DOHH2 (cell line): ENCODE results near the gene GAD1.

Source experiments
- H3F3A ChIP-seq: fragments of 200-600 bp; sonication (generic), shearing (Covaris generic); 2 replicates; pipeline ENCODE4 v1.6.0; 2016; ENCODE audit warnings: antibody characterized with exemption, mild to moderate bottlenecking; ENCODE audit not compliant: control insufficient read depth, insufficient read depth
- H3K27ac ChIP-seq: fragments of 200-600 bp; sonication (generic); 2 replicates; pipeline ENCODE4 v1.5.1; 2014; ENCODE audit warnings: low read depth, mild to moderate bottlenecking, low read length, moderate library complexity
- H3K27me3 ChIP-seq: fragments of 200-600 bp; sonication (generic); 2 replicates; pipeline ENCODE4 v1.6.1; 2014; ENCODE audit warnings: mild to moderate bottlenecking, low read length, mixed read lengths; ENCODE audit not compliant: control insufficient read depth
- H3K36me3 ChIP-seq: fragments of 200-600 bp; sonication (generic); 2 replicates; pipeline ENCODE4 v1.6.1; 2014; ENCODE audit warnings: mild to moderate bottlenecking, low read length, moderate library complexity, mixed read lengths; ENCODE audit not compliant: control insufficient read depth
- H3K4me1 ChIP-seq: fragments of 200-600 bp; sonication (generic); 2 replicates; pipeline ENCODE4 v1.6.1; 2014; ENCODE audit warnings: mild to moderate bottlenecking, low read length, mixed read lengths; ENCODE audit not compliant: control insufficient read depth
- H3K4me2 ChIP-seq: fragments of 200-600 bp; sonication (generic); 2 replicates; pipeline ENCODE4 v1.6.0; 2014; ENCODE audit warnings: mild to moderate bottlenecking, low read length, moderate library complexity
- H3K4me3 ChIP-seq: fragments of 200-600 bp; sonication (generic); 2 replicates; pipeline ENCODE4 v1.5.1; 2014; ENCODE audit warnings: mild to moderate bottlenecking, low read length, mixed read lengths
- H3K79me2 ChIP-seq: fragments of 200-600 bp; sonication (generic); 2 replicates; pipeline ENCODE4 v1.6.1; 2014; ENCODE audit warnings: mild to moderate bottlenecking, low read length, mixed read lengths; ENCODE audit not compliant: control insufficient read depth
- H3K9me2 ChIP-seq: fragments of 200-600 bp; sonication (generic); replicated peaks from 2 replicates; pipeline ENCODE4 v1.6.1; 2014; ENCODE audit warnings: mild to moderate bottlenecking, low read length, mixed read lengths; ENCODE audit not compliant: control insufficient read depth
- H3K9me3 ChIP-seq: fragments of 200-600 bp; sonication (generic); 2 replicates; pipeline ENCODE4 v1.6.1; 2014; ENCODE audit warnings: antibody characterized with exemption, low read length, mixed read lengths; ENCODE audit not compliant: control insufficient read depth, insufficient read depth
- H4K20me1 ChIP-seq: fragments of 200-600 bp; sonication (generic); 2 replicates; pipeline ENCODE4 v1.6.0; 2014; ENCODE audit warnings: low read depth, mild to moderate bottlenecking, antibody characterized with exemption, low read length, moderate library complexity; ENCODE audit not compliant: control insufficient read depth, insufficient read depth
- EZH2phosphoT487 ChIP-seq: fragments of 200-600 bp; sonication (generic); IDR thresholded peaks from 2 replicates; pipeline ENCODE4 v1.6.1; 2017; ENCODE audit warnings: borderline replicate concordance, mild to moderate bottlenecking, antibody characterized with exemption, low read length, moderate library complexity, mixed read lengths
- TF ChIP-seq, protein P1 (sequence below): fragments of 200-600 bp; sonication (generic); IDR thresholded peaks from one replicate; pipeline ENCODE4 v1.5.1; 2014; ENCODE audit warnings: antibody characterized with exemption, mild to moderate bottlenecking, low read depth, low read length; ENCODE audit not compliant: poor library complexity, severe bottlenecking

GAD1 gene

DNA sequence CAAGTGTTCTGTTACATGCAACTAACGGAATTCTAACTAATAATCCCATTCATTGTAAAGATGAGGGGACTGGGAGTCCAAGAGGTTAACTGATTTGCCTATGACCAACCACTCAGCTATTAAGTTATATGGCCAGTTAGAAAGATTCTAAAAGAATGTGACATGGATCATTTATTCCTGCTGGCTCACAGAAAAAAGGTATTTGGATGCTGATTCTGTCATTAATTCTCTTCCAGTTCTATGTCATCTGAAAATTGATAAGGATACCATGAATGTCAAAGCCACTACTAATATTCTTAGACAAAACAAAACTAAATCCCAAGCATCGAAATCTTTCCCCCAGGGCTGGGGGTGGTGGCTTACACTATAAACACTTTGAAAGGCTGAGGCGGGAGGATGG is 71.2 kb downstream of the GAD1 start:
- TF ChIP-seq, protein P1, sequence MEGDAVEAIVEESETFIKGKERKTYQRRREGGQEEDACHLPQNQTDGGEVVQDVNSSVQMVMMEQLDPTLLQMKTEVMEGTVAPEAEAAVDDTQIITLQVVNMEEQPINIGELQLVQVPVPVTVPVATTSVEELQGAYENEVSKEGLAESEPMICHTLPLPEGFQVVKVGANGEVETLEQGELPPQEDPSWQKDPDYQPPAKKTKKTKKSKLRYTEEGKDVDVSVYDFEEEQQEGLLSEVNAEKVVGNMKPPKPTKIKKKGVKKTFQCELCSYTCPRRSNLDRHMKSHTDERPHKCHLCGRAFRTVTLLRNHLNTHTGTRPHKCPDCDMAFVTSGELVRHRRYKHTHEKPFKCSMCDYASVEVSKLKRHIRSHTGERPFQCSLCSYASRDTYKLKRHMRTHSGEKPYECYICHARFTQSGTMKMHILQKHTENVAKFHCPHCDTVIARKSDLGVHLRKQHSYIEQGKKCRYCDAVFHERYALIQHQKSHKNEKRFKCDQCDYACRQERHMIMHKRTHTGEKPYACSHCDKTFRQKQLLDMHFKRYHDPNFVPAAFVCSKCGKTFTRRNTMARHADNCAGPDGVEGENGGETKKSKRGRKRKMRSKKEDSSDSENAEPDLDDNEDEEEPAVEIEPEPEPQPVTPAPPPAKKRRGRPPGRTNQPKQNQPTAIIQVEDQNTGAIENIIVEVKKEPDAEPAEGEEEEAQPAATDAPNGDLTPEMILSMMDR: no peak
- no peak for TF ChIP-seq EZH2phosphoT487
- Histone ChIP-seq H3F3A (no peaks in the 10 kb centered on the region), H3K4me3 (no peak overlapping the region), H3K36me3 (no peaks in the 10 kb centered on the region), H4K20me1 (no peaks in the 10 kb centered on the region), H3K4me2 (no peak overlapping the region), H3K9me3 (no peaks in the 10 kb centered on the region), H3K27ac (no peak overlapping the region), H3K79me2 (no peaks in the 10 kb centered on the region), H3K9me2 (no peaks in the 10 kb centered on the region), H3K4me1 (peaks cover 4% of the 10 kb centered on the region; the same call in 1 of the 2 replicates), H3K27me3 (peaks cover 6% of the 10 kb centered on the region; the same call in 1 of the 2 replicates)

DNA sequence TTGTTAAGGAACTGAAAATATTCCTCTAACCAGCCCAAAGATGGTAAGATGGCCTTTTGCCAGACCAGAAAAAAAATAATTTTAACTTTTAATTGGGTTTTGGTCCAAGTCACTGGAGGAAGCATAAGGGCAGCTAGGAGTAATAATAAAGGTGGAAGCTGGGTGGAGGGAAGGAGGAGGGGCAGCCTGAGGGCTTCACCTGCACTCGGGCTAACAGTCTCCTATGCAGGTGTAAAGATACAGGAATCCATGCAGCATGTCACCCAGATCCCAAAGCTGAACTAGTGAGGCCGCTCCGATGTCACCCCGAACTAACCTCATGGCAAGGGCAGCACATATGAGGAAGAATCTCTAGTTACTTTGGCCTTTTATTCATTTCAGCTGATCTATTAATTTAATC is 75.2 kb downstream of the GAD1 start:
- Histone ChIP-seq H3K4me1 (no peaks in the 10 kb centered on the region), H3K79me2 (no peaks in the 10 kb centered on the region), H3K9me3 (no peaks in the 10 kb centered on the region), H3K27me3 (peaks cover 6% of the 10 kb centered on the region; the same call in 1 of the 2 replicates), H3K9me2 (no peaks in the 10 kb centered on the region), H3K36me3 (no peaks in the 10 kb centered on the region), H3K4me2 (no peak overlapping the region), H3K27ac (no peak overlapping the region), H4K20me1 (no peaks in the 10 kb centered on the region), H3F3A (no peaks in the 10 kb centered on the region), H3K4me3 (no peak overlapping the region)
- TF ChIP-seq, protein P1: no peak
- TF ChIP-seq EZH2phosphoT487: no peak

DNA sequence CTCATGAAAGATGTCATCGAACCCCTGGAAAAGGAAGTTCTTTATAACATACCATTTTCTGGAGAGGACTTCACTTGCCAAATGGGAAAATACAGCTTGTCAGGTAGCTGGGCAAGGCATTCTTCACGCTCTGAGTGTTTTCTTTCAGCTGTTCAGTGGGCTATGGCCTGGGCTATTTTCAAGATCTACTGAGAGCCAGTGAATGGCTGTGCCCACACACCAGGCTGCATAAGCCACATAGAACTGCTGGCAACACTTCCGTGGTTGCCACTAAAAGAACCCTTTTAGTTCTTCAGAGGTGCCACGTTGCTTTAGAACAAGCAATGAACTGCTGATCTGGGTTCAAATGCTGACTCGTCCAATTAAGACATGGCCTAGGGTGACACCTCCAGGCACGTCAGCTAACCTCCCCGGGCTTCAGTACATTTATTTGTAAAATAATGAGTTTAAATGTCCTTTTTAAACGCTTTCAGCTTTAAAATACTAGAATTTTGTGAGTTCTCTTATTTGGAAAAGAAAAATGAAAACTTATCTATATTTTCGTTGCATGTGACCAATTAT is 75.8 kb downstream of the GAD1 start:
- Histone ChIP-seq H3K4me2 (no peak overlapping the region), H3K27me3 (peaks cover 6% of the 10 kb centered on the region; the same call in 1 of the 2 replicates), H3K27ac (no peak overlapping the region), H4K20me1 (no peaks in the 10 kb centered on the region), H3K4me3 (no peak overlapping the region), H3F3A (no peaks in the 10 kb centered on the region), H3K79me2 (no peaks in the 10 kb centered on the region), H3K4me1 (no peaks in the 10 kb centered on the region), H3K9me3 (no peaks in the 10 kb centered on the region), H3K9me2 (no peaks in the 10 kb centered on the region), H3K36me3 (no peaks in the 10 kb centered on the region)
- TF ChIP-seq, protein P1: no peak
- TF ChIP-seq EZH2phosphoT487: no peak
